Right atrium auricular region (tissue), 2 donors: ENCODE results near the gene CLTC. TPM values are rescaled to one million over a fixed set of nuclear protein-coding genes. Genes with fewer than 3 reads are reported as not detected.

ENCODE experiments used
- total RNA-seq, 2 donors: library from RNA; depleted of rRNA; stranded (reverse); fragments of >200 nt; gene quantifications; one replicate each; pipeline ENCODE4 v1.1.0, GENCODE V29; 2016

The CLTC gene
- total RNA-seq, 2 donors from 2014 or later, result 183 to 256 TPM

Other genes with a start within 250 kb of the CLTC start
- 10 to 100 TPM; 22.1 to 22.7 TPM for gene DHX40, start 54.3 kb upstream of the CLTC start, total RNA-seq
- 10 to 100 TPM; 13.8 to 14.1 TPM for gene PTRH2, start 87.5 kb downstream of the CLTC start, total RNA-seq
- 10 to 100 TPM; 48.0 to 63.4 TPM for gene VMP1, start 87.8 kb downstream of the CLTC start, total RNA-seq